Measurements from ENCODE around the gene PGA3. TPM values are rescaled to one million over a fixed set of nuclear protein-coding genes. Genes with fewer than 3 reads are reported as not detected.

PGA3 gene
- total RNA-seq, 3 donors from 2014 or later, result not detected

Other genes with a start within 250 kb of the PGA3 start
- 100 to 1,000 TPM; 638 to 711 (median 642) TPM for gene CD6, start 231.8 kb upstream of the PGA3 start, total RNA-seq
- 100 to 1,000 TPM; 318 to 420 (median 359) TPM for gene CD5, start 101.0 kb upstream of the PGA3 start, total RNA-seq
- gene VPS37C, start 42.1 kb upstream of the PGA3 start, total RNA-seq, result 10 to 100 TPM; 16.1 to 18.4 (median 17.0) TPM
- not detected for gene PGA4, start 18.8 kb downstream of the PGA3 start, total RNA-seq
- not detected for gene PGA5, start 37.7 kb downstream of the PGA3 start, total RNA-seq
- 10 to 100 TPM; 10.2 to 21.0 (median 15.5) TPM for gene VWCE, start 91.8 kb downstream of the PGA3 start, total RNA-seq
- 100 to 1,000 TPM; 313 to 358 (median 327) TPM for gene DDB1, start 129.6 kb downstream of the PGA3 start, total RNA-seq
- 10 to 100 TPM; 50.8 to 51.4 (median 51.1) TPM for gene TKFC, start 129.7 kb downstream of the PGA3 start, total RNA-seq
- 10 to 100 TPM; 28.8 to 35.2 (median 33.3) TPM for gene CYB561A3, start 158.4 kb downstream of the PGA3 start, total RNA-seq
- gene TMEM138, start 158.9 kb downstream of the PGA3 start, total RNA-seq, result 10 to 100 TPM; 74.2 to 91.5 (median 81.2) TPM
- 10 to 100 TPM; 12.0 to 15.3 (median 14.0) TPM for gene TMEM216, start 189.1 kb downstream of the PGA3 start, total RNA-seq
- 100 to 1,000 TPM; 131 to 142 (median 138) TPM for gene CPSF7, start 226.5 kb downstream of the PGA3 start, total RNA-seq
- gene SDHAF2, start 226.6 kb downstream of the PGA3 start, total RNA-seq, result 10 to 100 TPM; 48.4 to 55.8 (median 49.3) TPM

Data from activated T-cell treated with anti-CD3 and anti-CD28 coated beads, Interleukin-2, amount 50 U/mL, for 4 hours (primary cell).